Astrocyte of the spinal cord (primary cell): ENCODE results near the gene ATP8B4.

Source experiments
- DNase-seq: peaks from one replicate; pipeline ENCODE4 v3.0.0; 2011; ENCODE audit warnings: low read depth, low spot score
- H3K4me3 ChIP-seq: 2 replicates; pipeline ENCODE4 v1.5.1; 2011; ENCODE audit warnings: low read depth, mild to moderate bottlenecking, low read length, moderate library complexity
- CTCF ChIP-seq: IDR thresholded peaks from 2 replicates; pipeline ENCODE4 v1.5.1; 2012; ENCODE audit warnings: low read depth, mild to moderate bottlenecking, low read length, inconsistent platforms
- in situ Hi-C: cut with HindIII; loops from 2 replicates; pipeline ENCODE4 v1.10.0; 2017; ENCODE audit warnings: low sequenced_read_pairs

The ATP8B4 gene

GRCh38 chr15:49919034-49919433, 200.0 kb downstream of the ATP8B4 start:
- in situ Hi-C loops = no loop called here
- H3K4me3 ChIP-seq = no peak overlapping the region
- no peak for TF ChIP-seq CTCF
- DNase-seq = no peak

- in situ Hi-C loops = no loop called here
- no peak for TF ChIP-seq CTCF
- peak; percentile 35 for DNase-seq
- no peak overlapping the region for H3K4me3 ChIP-seq
These were observed 200.9 kb downstream of the ATP8B4 start for GRCh38 chr15:49918121-49918520.

GRCh38 chr15:49916998-49917397, 202.0 kb downstream of the ATP8B4 start:
- no peak for DNase-seq
- no peak overlapping the region for H3K4me3 ChIP-seq
- TF ChIP-seq CTCF = no peak
- in situ Hi-C loops = no loop called here

- DNase-seq = no peak
- no peak for TF ChIP-seq CTCF
- H3K4me3 ChIP-seq = no peak overlapping the region
- in situ Hi-C loops = no loop called here
These were observed 203.2 kb downstream of the ATP8B4 start for GRCh38 chr15:49915822-49916221.

- no peak for DNase-seq
- no peak for TF ChIP-seq CTCF
- in situ Hi-C loops = no loop called here
These were observed 210.1 kb downstream of the ATP8B4 start for GRCh38 chr15:49908933-49909295.

GRCh38 chr15:49908236-49908932, 210.6 kb downstream of the ATP8B4 start:
- no peak for DNase-seq
- TF ChIP-seq CTCF = no peak
- H3K4me3 ChIP-seq = no peak overlapping the region
- in situ Hi-C loops = no loop called here

More at GRCh38 chr15:49908933-49909295, 210.1 kb downstream of the ATP8B4 start:
- H3K4me3 ChIP-seq = no peak overlapping the region
